GM12892 (cell line): ENCODE measurements around the gene ITGB3BP.
"Not testable (repeated sequence)": the region's sequence is repeated elsewhere in the genome, so short reads cannot be mapped to it uniquely, and the experiment has no call there.

ENCODE experiments used
- DNase-seq: peaks from one replicate; pipeline ENCODE4 v3.0.0; 2011; ENCODE audit not compliant: insufficient read length
- FAIRE-seq: peaks from 2 replicates; lab custom pipeline; 2011; peaks lifted over from hg19 to GRCh38; lab: Jason Lieb, UNC
- POLR2A ChIP-seq: IDR thresholded peaks from 2 replicates; pipeline ENCODE4 v1.6.1; 2011; ENCODE audit warnings: low read depth, low read length, control low read depth
- POLR2AphosphoS5 ChIP-seq: IDR thresholded peaks from 2 replicates; pipeline ENCODE4 v1.6.1; 2011; ENCODE audit warnings: low read depth, low read length, control low read depth
- TAF1 ChIP-seq: IDR thresholded peaks from 2 replicates; pipeline ENCODE4 v1.6.1; 2011; ENCODE audit warnings: low read depth, mild to moderate bottlenecking, control low read depth, low read length, borderline replicate concordance

The ITGB3BP gene

GRCh38 chr1:63453232-63453631 lies 69.8 kb downstream of the ITGB3BP start:
- FAIRE-seq (no peak), DNase-seq (no peak)
- no peak for TF ChIP-seq POLR2AphosphoS5
- TF ChIP-seq POLR2A: no peak
- no peak for TF ChIP-seq TAF1

DNA sequence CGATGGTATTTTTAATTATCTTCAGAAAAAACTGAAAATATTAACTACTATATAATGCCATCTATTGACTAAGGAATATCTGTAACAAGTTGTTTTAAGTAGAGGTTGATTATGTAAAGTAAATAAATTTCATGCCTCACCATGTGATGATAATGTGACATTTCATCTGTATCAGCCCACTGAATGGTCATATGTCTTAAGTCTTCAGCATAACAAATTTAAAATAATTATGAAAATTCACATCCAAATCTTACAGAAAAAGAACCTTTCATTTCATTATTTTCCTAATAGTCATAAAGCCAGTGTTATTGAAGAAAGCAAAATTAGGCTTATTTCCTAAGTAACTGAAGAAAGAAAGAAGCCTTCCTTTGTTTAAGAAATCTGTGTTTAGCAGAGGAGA lies 72.6 kb downstream of the ITGB3BP start:
- no peak for DNase-seq
- no peak for FAIRE-seq
- TF ChIP-seq TAF1 (no peak), POLR2A (no peak), POLR2AphosphoS5 (no peak)

DNA sequence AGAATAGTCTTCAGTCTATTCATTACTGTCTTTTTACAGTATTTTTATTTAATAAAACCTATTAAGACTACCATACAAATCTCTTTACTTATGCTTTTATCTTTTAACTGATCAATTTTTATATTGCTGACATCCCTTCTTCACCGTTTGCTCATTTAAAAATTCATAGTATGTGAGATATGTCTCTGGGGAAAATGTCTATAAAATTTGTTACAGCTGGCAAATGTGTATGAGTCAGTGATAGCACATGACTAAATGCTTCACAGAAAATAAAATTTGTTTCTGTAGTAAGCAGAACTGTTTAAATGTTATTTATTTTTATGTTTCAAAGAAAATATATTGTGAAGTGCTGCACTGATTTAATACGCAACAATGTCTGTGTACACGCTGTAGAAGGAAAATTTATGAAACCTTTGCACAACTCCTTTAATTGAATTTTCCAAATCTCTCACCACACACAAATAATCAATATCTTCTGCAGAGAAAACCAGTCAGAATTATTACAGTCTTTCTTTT lies 74.2 kb downstream of the ITGB3BP start:
- FAIRE-seq: no peak
- DNase-seq: no peak

GRCh38 chr1:63442141-63442475 lies 80.9 kb downstream of the ITGB3BP start:
- DNase-seq (no peak), FAIRE-seq (no peak)
- TF ChIP-seq TAF1: no peak
- TF ChIP-seq POLR2A: no peak
- TF ChIP-seq POLR2AphosphoS5: no peak

More for the DNA sequence above, 74.2 kb downstream of the ITGB3BP start:
- no peak for TF ChIP-seq POLR2AphosphoS5
- no peak for TF ChIP-seq POLR2A

- FAIRE-seq (no peak), DNase-seq (no peak)
- TF ChIP-seq POLR2A (no peak), TAF1 (no peak)
These were observed 87.9 kb downstream of the ITGB3BP start for GRCh38 chr1:63435161-63435560.

DNA sequence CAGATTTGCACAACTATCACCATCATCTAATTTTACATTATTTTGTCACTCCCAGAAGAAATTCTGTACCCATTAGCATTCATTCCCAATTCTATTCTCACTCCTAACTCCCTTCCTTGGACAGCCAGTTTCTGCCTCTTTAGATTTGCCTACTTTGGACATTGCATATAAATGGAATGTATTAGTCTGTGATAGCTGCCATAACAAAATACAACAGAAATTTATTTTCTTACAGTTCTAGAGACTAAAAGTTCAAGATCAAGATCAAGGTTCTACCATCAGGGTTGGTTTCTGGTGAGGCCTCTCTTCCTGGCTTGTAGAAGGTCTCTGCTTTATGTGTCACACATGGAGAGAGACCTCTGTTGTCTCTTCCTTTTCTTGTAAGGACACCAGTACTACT lies 93.7 kb downstream of the ITGB3BP start:
- DNase-seq (no peak), FAIRE-seq (no peak)
- no peak for TF ChIP-seq POLR2A
- no peak for TF ChIP-seq TAF1
- no peak for TF ChIP-seq POLR2AphosphoS5

GRCh38 chr1:63428815-63429214 lies 94.2 kb downstream of the ITGB3BP start:
- TF ChIP-seq TAF1 (no peak), POLR2A (no peak), POLR2AphosphoS5 (no peak)
- no peak for FAIRE-seq
- DNase-seq: no peak

- TF ChIP-seq POLR2AphosphoS5: no peak
- DNase-seq (no peak), FAIRE-seq (no peak)
These were observed 99.4 kb downstream of the ITGB3BP start for GRCh38 chr1:63423649-63424048.

- FAIRE-seq, DNase-seq: not testable (repeated sequence)
These were observed 102.3 kb downstream of the ITGB3BP start for GRCh38 chr1:63420746-63421145.

- DNase-seq (no peak), FAIRE-seq (no peak)
- TF ChIP-seq POLR2A (no peak), POLR2AphosphoS5 (no peak), TAF1 (no peak)
These were observed 104.9 kb downstream of the ITGB3BP start for GRCh38 chr1:63418101-63418500.

DNA sequence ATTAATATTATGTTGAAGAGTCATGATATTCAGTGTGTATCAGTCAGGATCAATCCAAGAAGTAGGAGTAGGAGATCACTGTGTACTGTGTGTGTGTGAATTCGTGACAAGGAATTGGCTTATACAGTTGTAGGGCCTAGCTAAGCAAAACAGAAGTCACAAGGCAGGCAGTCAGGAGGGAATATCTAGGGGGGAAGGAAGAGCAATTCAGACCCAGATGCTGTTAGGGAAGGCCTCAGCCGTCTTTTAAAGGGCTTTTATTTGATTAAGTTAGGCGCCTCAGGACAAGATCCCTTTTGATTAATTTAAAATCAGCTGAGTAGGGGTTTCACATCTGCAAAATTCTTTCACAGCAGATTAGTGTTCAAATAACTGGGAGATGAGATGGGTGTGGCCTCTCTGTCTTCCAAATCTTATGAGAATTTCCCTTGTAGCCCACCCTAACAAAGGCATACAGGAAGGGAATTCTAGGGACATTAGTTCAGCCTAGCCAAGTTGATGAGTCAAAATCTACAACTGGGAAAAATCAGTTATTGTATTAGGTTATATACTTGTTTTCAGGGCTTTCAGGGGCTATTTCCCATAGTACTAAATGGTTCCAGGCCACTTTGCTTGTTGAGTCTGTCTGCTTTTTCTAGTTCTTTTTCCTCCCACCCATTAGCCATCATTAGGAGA lies 108.2 kb downstream of the ITGB3BP start:
- DNase-seq (no peak), FAIRE-seq (no peak)
- TF ChIP-seq POLR2AphosphoS5: no peak
- TF ChIP-seq POLR2A: no peak
- TF ChIP-seq TAF1: no peak

GRCh38 chr1:63413394-63413793 lies 109.6 kb downstream of the ITGB3BP start:
- DNase-seq (no peak), FAIRE-seq (no peak)
- TF ChIP-seq POLR2AphosphoS5: no peak

- TF ChIP-seq POLR2A (no peak), POLR2AphosphoS5 (no peak), TAF1 (no peak)
- FAIRE-seq (no peak), DNase-seq (no peak)
These were observed 112.0 kb downstream of the ITGB3BP start for GRCh38 chr1:63411066-63411465.
